GM12878 (cell line): Measurements from ENCODE around the gene BCL2. TPM values are rescaled to one million over a fixed set of nuclear protein-coding genes. Genes with fewer than 3 reads are reported as not detected.

Source experiments
- ATAC-seq: fragments of 200-7000 bp; cut with Tn5 transposase; 3 replicates; pipeline ENCODE4 v1.9.1; 2020; ENCODE audit warnings: mild to moderate bottlenecking, moderate library complexity
- BruUV-seq: library from RNA; stranded (reverse); fragments of 400-500 nt; replicated peaks from 2 replicates; lab custom pipeline; 2021; lab: Mats Ljungman, UMichigan
- CTCF ChIA-PET: fragments of 300-600 bp; sonication (Branson Sonifier 250); formaldehyde crosslinking; extraction: SDS; loops from one replicate; lab custom pipeline; 2021; ENCODE audit warnings: inconsistent platforms; lab: Yijun Ruan, JAX
- POLR2A ChIA-PET: fragments of 350-600 bp; formaldehyde crosslinking; extraction: SDS; loops from one replicate; lab custom pipeline; 2021; ENCODE audit warnings: inconsistent platforms; lab: Charles Lee
- RAD21 ChIA-PET: fragments of 300-600 bp; sonication (Branson Sonifier 250); formaldehyde crosslinking; loops from one replicate; lab custom pipeline; 2023; ENCODE audit warnings: antibody characterized with exemption; ENCODE audit not compliant: unreplicated experiment; lab: Charles Lee
- SMC1A ChIA-PET: fragments of 300-600 bp; sonication (Branson Sonifier 250); formaldehyde crosslinking; loops from one replicate; lab custom pipeline; 2023; ENCODE audit not compliant: unreplicated experiment, uncharacterized antibody; lab: Charles Lee
- DNase-seq: peaks from one replicate; pipeline ENCODE4 v3.0.0-alpha.2; 2011; ENCODE audit warnings: low read depth, low spot score
- FAIRE-seq: peaks from 3 replicates; lab custom pipeline; 2011; peaks lifted over from hg19 to GRCh38; lab: Jason Lieb, UNC
- H2AFZ ChIP-seq: 2 replicates; pipeline ENCODE4 v1.6.0; 2011; ENCODE audit warnings: low read depth, low read length, control low read depth; ENCODE audit not compliant: control insufficient read depth
- H3K27ac ChIP-seq: 2 replicates; pipeline ENCODE4 v1.5.1; 2011; ENCODE audit warnings: control low read depth; ENCODE audit not compliant: control insufficient read depth, insufficient read depth
- H3K27me3 ChIP-seq, 2 experiments: replicated peaks in 1 of 2; 2 replicates each; pipeline versions ENCODE4 v1.6.0 to v1.6.1; 2011; ENCODE audit warnings: low read length in 1 of 2; ENCODE audit not compliant: control insufficient read depth in 2 of 2, insufficient read depth in 2 of 2
- H3K36me3 ChIP-seq, 2 experiments: 2 replicates each; pipeline ENCODE4 v1.5.1; 2011; ENCODE audit warnings: low read length in 1 of 2; ENCODE audit not compliant: control insufficient read depth in 2 of 2, insufficient read depth in 2 of 2
- H3K4me1 ChIP-seq: 2 replicates; pipeline ENCODE4 v1.6.1; 2011; ENCODE audit warnings: mild to moderate bottlenecking, low read length, moderate library complexity, mixed read lengths; ENCODE audit not compliant: control insufficient read depth, insufficient read depth
- H3K4me2 ChIP-seq: 2 replicates; pipeline ENCODE4 v1.6.0; 2011; ENCODE audit warnings: control low read depth; ENCODE audit not compliant: control insufficient read depth, insufficient read depth
- H3K4me3 ChIP-seq: fragments of 200-600 bp; sonication (generic); 2 replicates; pipeline ENCODE4 v1.5.1; 2016
- H3K79me2 ChIP-seq: 2 replicates; pipeline ENCODE4 v1.6.0; 2011; ENCODE audit warnings: low read length; ENCODE audit not compliant: control insufficient read depth, insufficient read depth
- H3K9ac ChIP-seq: 2 replicates; pipeline ENCODE4 v1.8.0; 2011; ENCODE audit warnings: low read length, control low read depth, mixed read lengths; ENCODE audit not compliant: control insufficient read depth, insufficient read depth
- H3K9me3 ChIP-seq: replicated peaks from 3 replicates; pipeline ENCODE4 v1.5.1; 2011; ENCODE audit warnings: mild to moderate bottlenecking, low read length; ENCODE audit not compliant: control insufficient read depth, insufficient read depth
- H4K20me1 ChIP-seq: 2 replicates; pipeline ENCODE4 v1.6.0; 2011; ENCODE audit not compliant: control insufficient read depth, insufficient read depth
- CREB1 ChIP-seq: IDR thresholded peaks from 2 replicates; pipeline ENCODE4 v1.6.1; 2012; ENCODE audit warnings: low read depth, mild to moderate bottlenecking, inconsistent platforms
- KDM1A ChIP-seq: fragments of 200-600 bp; sonication (generic); IDR thresholded peaks from 2 replicates; pipeline ENCODE4 v1.6.1; 2016; ENCODE audit warnings: borderline replicate concordance
- MTA2 ChIP-seq: fragments of 450-650 bp; IDR thresholded peaks from 2 replicates; pipeline ENCODE4 v1.6.1; 2016; ENCODE audit warnings: low read depth, mild to moderate bottlenecking, moderate library complexity
- NFYB ChIP-seq: IDR thresholded peaks from 2 replicates; pipeline ENCODE4 v1.6.1; 2011; ENCODE audit warnings: low read depth, mild to moderate bottlenecking, low read length, improper control_type of control experiment, moderate library complexity; ENCODE audit not compliant: insufficient read depth
- NRF1 ChIP-seq: conservative IDR thresholded peaks from 2 replicates; pipeline ENCODE4 v1.6.1; 2011; ENCODE audit warnings: mild to moderate bottlenecking, low read depth, low read length, improper control_type of control experiment
- RUNX3 ChIP-seq: IDR thresholded peaks from 2 replicates; pipeline ENCODE4 v1.6.1; 2012; ENCODE audit warnings: low read length, inconsistent platforms
- ZNF274 ChIP-seq: IDR thresholded peaks from one replicate; pipeline ENCODE4 v1.8.0; 2011; ENCODE audit not compliant: insufficient read length, insufficient read depth
- ZNF384 ChIP-seq: IDR thresholded peaks from 2 replicates; pipeline ENCODE4 v1.6.1; 2012; ENCODE audit warnings: low read depth, mild to moderate bottlenecking, low read length, improper control_type of control experiment, borderline replicate concordance
- WGBS: methylation state at CpG from one replicate; pipeline ENCODE4 v1.1.6; 2016; ENCODE audit warnings: low lambda C conversion rate; ENCODE audit not compliant: insufficient replicate concordance, insufficient coverage; ENCODE audit errors: missing lambda C conversion rate; 5-methylcytosine and 5-hydroxymethylcytosine counted together
- in situ Hi-C: fragments of 300-500 bp; cut with MboI; formaldehyde crosslinking; loops from 9 replicates; pipeline ENCODE4 v1.14.3; 2018; ENCODE audit warnings: mixed read lengths
- intact Hi-C: fragments of 100-400 bp; cut with micrococcal nuclease; formaldehyde crosslinking; loops from one replicate; pipeline ENCODE4 v1.14.2; 2022; ENCODE audit not compliant: unreplicated experiment
- polyA plus RNA-seq, 11 experiments: library from polyadenylated mRNA; depleted of rRNA in 4 of 11; unstranded in 6 of 11; stranded (reverse) in 5 of 11; fragments of >200 nt; fragmentation: Nextera tagmentation in 4 of 11; fragmentation: Illumina TruSeq in 1 of 11; extraction: Ambion mirVana in 4 of 11; extraction: Trizol in 1 of 11; gene quantifications; 1 replicate in 1 of 11; 2 replicates in 10 of 11; pipeline versions ENCODE4 v1.2.1 to v1.2.3, GENCODE V29; 2011 to 2016; ENCODE audit warnings: inconsistent platforms in 2 of 11, missing spikeins in 2 of 11, low read depth in 1 of 11
- total RNA-seq, 4 experiments: library from RNA; depleted of rRNA in 3 of 4; stranded (reverse); fragments of >200 nt in 3 of 4; fragmentation: Illumina TruSeq in 1 of 4; extraction: Trizol in 1 of 4; gene quantifications; 2 replicates each; pipeline versions ENCODE4 v1.2.1 to v1.2.3, GENCODE V29; 2013 to 2021

BCL2 gene
- total and polyA plus RNA-seq, 10 of the 15 experiments (the other 5 are each of a cell fraction or from before 2014, with no cell fraction given): 4.1 to 47.8 (median 19.3) TPM

GRCh38 chr18:63259567-63260379 lies 59.8 kb downstream of the BCL2 start:
- 79% methylated on average over 10 of the region's 10 CpGs for WGBS
- RAD21 ChIA-PET: no interaction called here
- in situ Hi-C loops: no loop called here
- Histone ChIP-seq H3K4me3 (no peak overlapping the region), H2AFZ (no peak overlapping the region), H3K36me3 (peaks cover 3 to 20% of the 10 kb centered on the region in 2 experiments), H4K20me1 (no peaks in the 10 kb centered on the region), H3K27me3 (no peaks in the 10 kb centered on the region), H3K4me2 (no peak overlapping the region), H3K27ac (peak overlapping the region; percentile 29; the same call in 1 of the 2 replicates), H3K4me1 (peaks cover 40% of the 10 kb centered on the region), H3K9ac (no peak overlapping the region), H3K9me3 (no peaks in the 10 kb centered on the region; the same call in 2 of the 3 replicates), H3K79me2 (peaks cover 75% of the 10 kb centered on the region)
- ATAC-seq (no peak), FAIRE-seq (no peak), DNase-seq (no peak)
- no peak for TF ChIP-seq KDM1A
- TF ChIP-seq ZNF384: peak; percentile 22; the same call in 1 of the 2 replicates
- CTCF ChIA-PET: no interaction called here
- no TSS peak for BruUV-seq
- SMC1A ChIA-PET: interaction anchor here (1.0 kb wide), 1 partner anchor 65 kb away, joined by 3 read pairs; no protein-coding TSS in a partner anchor
- POLR2A ChIA-PET: interaction anchor here (0.6 to 1.5 kb wide), 2 partner anchors 9 to 14 kb away, joined by 3 read pairs; no protein-coding TSS in a partner anchor
- intact Hi-C loops: no loop called here

- intact Hi-C loops: no loop called here
- POLR2A ChIA-PET: interaction anchor here (1.0 kb wide), 1 partner anchor 11 kb away, joined by 3 read pairs; no protein-coding TSS in a partner anchor
Measured at GRCh38 chr18:63258749-63259566, 60.6 kb downstream of the BCL2 start.

More at GRCh38 chr18:63258749-63259566, 60.6 kb downstream of the BCL2 start:
- H2AFZ ChIP-seq: no peak overlapping the region
- no peak overlapping the region for H3K4me2 ChIP-seq
- SMC1A ChIA-PET: interaction anchor here (0.9 kb wide), 1 partner anchor 9 kb away, joined by 4 read pairs; no protein-coding TSS in a partner anchor
- RAD21 ChIA-PET: no interaction called here
- ATAC-seq: no peak
- H3K4me3 ChIP-seq: no peak overlapping the region
- peaks cover 2 to 21% of the 10 kb centered on the region in 2 experiments for H3K36me3 ChIP-seq
- H3K79me2 ChIP-seq: peaks cover 73% of the 10 kb centered on the region
- WGBS: 94% methylated on average over 16 of the region's 16 CpGs
- no peaks in the 10 kb centered on the region; the same call in 2 of the 3 replicates for H3K9me3 ChIP-seq
- TF ChIP-seq MTA2 (no peak), ZNF274 (no peak), CREB1 (no peak), NRF1 (no peak), NFYB (no peak), RUNX3 (no peak)
- H3K27me3 ChIP-seq: no peaks in the 10 kb centered on the region
- FAIRE-seq: no peak
- H3K4me1 ChIP-seq: peaks cover 46% of the 10 kb centered on the region
- DNase-seq: no peak
- H3K27ac ChIP-seq: no peak overlapping the region
- no peaks in the 10 kb centered on the region for H4K20me1 ChIP-seq
- in situ Hi-C loops: no loop called here
- CTCF ChIA-PET: interaction anchor here (4.8 kb wide), 1 partner anchor 9 kb away, joined by 36 read pairs; no protein-coding TSS in a partner anchor
- no peak overlapping the region for H3K9ac ChIP-seq
- BruUV-seq: no TSS peak
